Prostate gland (tissue), 2 donors: ENCODE data around the gene CFAP97.

Experiments
- CTCF ChIP-seq, 4 experiments: fragments of 200-600 bp in 2 of 4; fragments of 450-650 bp in 2 of 4; sonication (generic) in 2 of 4; IDR thresholded peaks; 1 replicate in 3 of 4; 2 replicates in 1 of 4; pipeline ENCODE4 v1.5.1; 2016 to 2019; ENCODE audit warnings: antibody characterized with exemption in 4 of 4, mild to moderate bottlenecking in 2 of 4, moderate library complexity in 2 of 4
- POLR2A ChIP-seq: fragments of 450-650 bp; IDR thresholded peaks from one replicate; pipeline ENCODE4 v1.6.1; 2016; ENCODE audit warnings: antibody characterized with exemption, mild to moderate bottlenecking
- POLR2AphosphoS5 ChIP-seq: sonication (generic); formaldehyde crosslinking; IDR thresholded peaks from one replicate; pipeline ENCODE4 v1.6.1; 2017; ENCODE audit warnings: antibody characterized with exemption

- TF ChIP-seq CTCF (IDR thresholded peaks at IDR 0.05): no peak
- TF ChIP-seq POLR2AphosphoS5: no peak
- no peak for TF ChIP-seq POLR2A
Measured at GRCh38 chr4:185144601-185145240, 59.1 kb downstream of the CFAP97 start.
